H1 (cell line): ENCODE results near the gene ARHGEF12.

Experiments
- CREB1 ChIP-seq: IDR thresholded peaks from 2 replicates; pipeline ENCODE4 v1.6.1; 2012; ENCODE audit warnings: inconsistent platforms
- CTCF ChIP-seq, 3 experiments: IDR thresholded peaks; 1 replicate in 2 of 3; 2 replicates in 1 of 3; pipeline versions ENCODE4 v1.5.1 to v1.6.1; 2011; ENCODE audit warnings: low read length in 3 of 3, mild to moderate bottlenecking in 3 of 3, inconsistent platforms in 2 of 3, low read depth in 1 of 3, moderate library complexity in 1 of 3; ENCODE audit not compliant: insufficient read depth in 1 of 3; ENCODE audit errors: control extremely low read depth in 1 of 3
- HDAC6 ChIP-seq: IDR thresholded peaks from one replicate; pipeline ENCODE4 v1.7.1; 2012; ENCODE audit warnings: low read depth, mild to moderate bottlenecking, inconsistent platforms, low read length, moderate library complexity
- POLR2A ChIP-seq, 2 experiments: IDR thresholded peaks; 1 replicate in 1 of 2; 2 replicates in 1 of 2; pipeline ENCODE4 v1.6.1; 2011; ENCODE audit warnings: low read depth in 2 of 2, low read length in 2 of 2, mild to moderate bottlenecking in 2 of 2; ENCODE audit errors: control extremely low read depth in 1 of 2
- RFX5 ChIP-seq: IDR thresholded peaks from 2 replicates; pipeline ENCODE4 v1.6.1; 2011; ENCODE audit warnings: low read depth, low read length, improper control_type of control experiment, borderline replicate concordance
- SP1 ChIP-seq: IDR thresholded peaks from 2 replicates; pipeline ENCODE4 v1.6.1; 2011; ENCODE audit warnings: low read depth, low read length
- SRF ChIP-seq: IDR thresholded peaks from 2 replicates; pipeline ENCODE4 v1.6.1; 2011; ENCODE audit warnings: mild to moderate bottlenecking, low read depth, low read length, moderate library complexity
- TBP ChIP-seq: IDR thresholded peaks from 2 replicates; pipeline ENCODE4 v1.6.1; 2011; ENCODE audit warnings: low read depth, low read length, improper control_type of control experiment
- ZNF274 ChIP-seq: IDR thresholded peaks from 2 replicates; pipeline ENCODE4 v1.7.0; 2012; ENCODE audit warnings: low read length, borderline replicate concordance; ENCODE audit errors: extremely low read depth

GRCh38 chr11:120499859-120500258, 163.6 kb downstream of the ARHGEF12 start:
- TF ChIP-seq CTCF (IDR thresholded peaks at IDR 0.05; ENCODE audit: control extremely low read depth in 1 of 3, insufficient read depth in 1 of 3, low read depth in 1 of 3, low read length in 3 of 3) = no peak
- no peak for TF ChIP-seq TBP
- no peak for TF ChIP-seq CREB1
- TF ChIP-seq SP1 = no peak
- no peak for TF ChIP-seq POLR2A (IDR thresholded peaks at IDR 0.05; ENCODE audit: control extremely low read depth in 1 of 2, low read depth in 2 of 2, low read length in 2 of 2)
- TF ChIP-seq SRF = no peak
- TF ChIP-seq HDAC6 = no peak
- no peak for TF ChIP-seq RFX5
- TF ChIP-seq ZNF274 = no peak
